H1 (cell line): ENCODE data around the gene LIN28B.
"Not testable (repeated sequence)": the region's sequence is repeated elsewhere in the genome, so short reads cannot be mapped to it uniquely, and the experiment has no call there.

Experiments
- CEBPB ChIP-seq: IDR thresholded peaks from 2 replicates; pipeline ENCODE4 v1.6.1; 2012; ENCODE audit warnings: low read depth, low read length
- CHD2 ChIP-seq: IDR thresholded peaks from 2 replicates; pipeline ENCODE4 v1.6.1; 2012; ENCODE audit warnings: low read length, improper control_type of control experiment
- CTCF ChIP-seq, 3 experiments: IDR thresholded peaks; 1 replicate in 2 of 3; 2 replicates in 1 of 3; pipeline versions ENCODE4 v1.5.1 to v1.6.1; 2011; ENCODE audit warnings: low read length in 3 of 3, mild to moderate bottlenecking in 3 of 3, inconsistent platforms in 2 of 3, low read depth in 1 of 3, moderate library complexity in 1 of 3; ENCODE audit not compliant: insufficient read depth in 1 of 3; ENCODE audit errors: control extremely low read depth in 1 of 3
- EGR1 ChIP-seq: IDR thresholded peaks from 2 replicates; pipeline ENCODE4 v1.6.1; 2011; ENCODE audit warnings: low read depth, low read length, borderline replicate concordance
- EP300 ChIP-seq, 2 experiments: IDR thresholded peaks; 1 replicate in 1 of 2; 2 replicates in 1 of 2; pipeline ENCODE4 v1.6.1; 2011 to 2012; ENCODE audit warnings: low read depth in 2 of 2, low read length in 2 of 2, mild to moderate bottlenecking in 2 of 2, borderline replicate concordance in 1 of 2, inconsistent platforms in 1 of 2, moderate library complexity in 1 of 2
- EZH2 ChIP-seq: fragments of 200-600 bp; sonication (generic); IDR thresholded peaks from 2 replicates; pipeline ENCODE4 v1.7.1; 2012; ENCODE audit warnings: low read depth, mild to moderate bottlenecking, moderate library complexity, low read length, inconsistent platforms; ENCODE audit not compliant: severe bottlenecking
- GABPA ChIP-seq: IDR thresholded peaks from 2 replicates; pipeline ENCODE4 v1.6.1; 2011; ENCODE audit warnings: mild to moderate bottlenecking, low read length, moderate library complexity, borderline replicate concordance; ENCODE audit not compliant: insufficient read depth
- KDM1A ChIP-seq: fragments of 200-600, 300-600 bp; sonication (generic); IDR thresholded peaks from 2 replicates; pipeline ENCODE4 v1.7.1; 2016; ENCODE audit warnings: mild to moderate bottlenecking, low read length, borderline replicate concordance
- POLR2A ChIP-seq, 2 experiments: IDR thresholded peaks; 1 replicate in 1 of 2; 2 replicates in 1 of 2; pipeline ENCODE4 v1.6.1; 2011; ENCODE audit warnings: low read depth in 2 of 2, low read length in 2 of 2, mild to moderate bottlenecking in 2 of 2; ENCODE audit errors: control extremely low read depth in 1 of 2
- POLR2AphosphoS5 ChIP-seq: IDR thresholded peaks from 2 replicates; pipeline ENCODE4 v1.6.1; 2011; ENCODE audit warnings: low read depth, low read length
- SIX5 ChIP-seq: IDR thresholded peaks from 2 replicates; pipeline ENCODE4 v1.6.1; 2011; ENCODE audit warnings: mild to moderate bottlenecking, low read depth, low read length
- ZNF274 ChIP-seq: IDR thresholded peaks from 2 replicates; pipeline ENCODE4 v1.7.0; 2012; ENCODE audit warnings: low read length, borderline replicate concordance; ENCODE audit errors: extremely low read depth

- TF ChIP-seq CTCF (IDR thresholded peaks at IDR 0.05; ENCODE audit: control extremely low read depth in 1 of 3, insufficient read depth in 1 of 3, low read depth in 1 of 3, low read length in 3 of 3); EZH2; SIX5; CHD2; POLR2AphosphoS5; POLR2A (IDR thresholded peaks at IDR 0.05; ENCODE audit: control extremely low read depth in 1 of 2, low read depth in 2 of 2, low read length in 2 of 2); ZNF274; CEBPB; EGR1; KDM1A; GABPA; EP300 (IDR thresholded peaks at IDR 0.05; ENCODE audit: borderline replicate concordance in 1 of 2, low read depth in 2 of 2, low read length in 2 of 2): not testable (repeated sequence)
Measured at GRCh38 chr6:105013459-105013858, 56.6 kb downstream of the LIN28B start.
